Rectal smooth muscle tissue (tissue), 1 donor: ENCODE data around the gene CYP11A1.

ENCODE experiments used
- H3K27ac ChIP-seq: one replicate; pipeline ENCODE4 v1.7.0; 2013; ENCODE audit warnings: low read depth, low read length, inconsistent platforms
- H3K27me3 ChIP-seq: one replicate; pipeline ENCODE4 v1.7.0; 2013; ENCODE audit warnings: low read length; ENCODE audit not compliant: control insufficient read depth, insufficient read depth
- H3K36me3 ChIP-seq: one replicate; pipeline ENCODE4 v1.7.0; 2013; ENCODE audit warnings: low read length; ENCODE audit not compliant: control insufficient read depth, insufficient read depth
- H3K4me1 ChIP-seq: one replicate; pipeline ENCODE4 v1.7.0; 2013; ENCODE audit warnings: low read length; ENCODE audit not compliant: control insufficient read depth, insufficient read depth
- H3K4me3 ChIP-seq: one replicate; pipeline ENCODE4 v1.7.0; 2013; ENCODE audit warnings: low read length
- H3K9ac ChIP-seq: one replicate; pipeline ENCODE4 v1.7.0; 2013; ENCODE audit warnings: low read length

CYP11A1 gene

DNA sequence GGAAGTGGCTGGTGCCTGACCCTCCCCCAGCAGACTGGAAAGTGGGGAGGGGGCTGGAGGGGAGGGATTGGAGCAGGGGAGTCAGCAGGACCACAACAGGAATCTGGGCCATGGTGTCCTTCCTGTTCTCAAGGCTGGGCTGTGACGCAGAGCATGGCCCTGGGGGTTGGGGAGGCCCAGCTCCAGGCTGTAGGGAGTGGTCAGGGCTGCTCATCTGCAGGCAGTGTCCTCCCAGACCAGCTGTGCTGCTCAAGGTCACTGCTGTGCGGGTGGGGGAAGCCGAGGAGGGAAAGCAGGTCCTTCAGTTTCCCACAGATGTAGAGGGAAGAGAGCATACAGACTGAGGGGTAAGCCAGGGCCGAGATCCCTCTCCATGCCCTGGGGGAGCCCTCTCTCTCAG lies 40.7 kb downstream of the CYP11A1 start:
- Histone ChIP-seq H3K36me3 (no peaks in the 10 kb centered on the region), H3K4me3 (no peak overlapping the region), H3K4me1 (no peaks in the 10 kb centered on the region), H3K27me3 (no peaks in the 10 kb centered on the region), H3K9ac (no peak overlapping the region), H3K27ac (no peak overlapping the region)

GRCh38 chr15:74324714-74325113 lies 42.7 kb downstream of the CYP11A1 start:
- Histone ChIP-seq H3K4me3 (no peak overlapping the region), H3K4me1 (no peaks in the 10 kb centered on the region), H3K27me3 (no peaks in the 10 kb centered on the region), H3K9ac (no peak overlapping the region), H3K27ac (no peak overlapping the region), H3K36me3 (no peaks in the 10 kb centered on the region)

DNA sequence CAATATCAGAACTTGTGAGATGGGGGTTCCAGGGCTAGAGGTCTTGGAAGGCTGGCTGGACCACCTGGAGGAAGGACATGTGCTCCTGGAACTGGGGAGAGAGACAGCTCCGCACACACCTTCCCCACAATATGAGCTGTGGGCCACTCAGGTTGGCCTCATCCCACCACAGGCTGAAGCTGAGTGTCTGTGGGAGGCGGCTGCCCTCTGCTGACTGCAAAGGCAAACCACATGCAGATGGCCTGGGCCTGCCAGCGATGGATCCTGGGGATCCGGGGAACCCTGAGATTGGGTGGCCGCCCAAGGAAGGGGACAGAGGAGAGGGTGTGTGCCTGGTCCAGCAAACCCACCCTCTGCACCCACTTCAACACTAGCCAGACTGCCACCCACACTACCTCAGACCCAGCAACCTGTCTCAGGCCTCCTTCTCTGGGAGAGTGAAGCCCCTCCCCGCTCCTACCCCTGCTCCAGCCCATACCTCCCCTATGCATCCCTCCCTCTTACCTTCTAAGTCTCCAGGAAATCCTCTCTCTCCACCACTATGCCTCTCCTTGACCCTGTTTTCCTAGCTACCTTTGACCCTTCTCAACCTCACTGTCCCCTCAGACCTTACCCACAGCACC lies 44.8 kb downstream of the CYP11A1 start:
- H3K4me3 ChIP-seq, result no peak overlapping the region
- no peak overlapping the region for H3K9ac ChIP-seq
- no peaks in the 10 kb centered on the region for H3K27me3 ChIP-seq
- H3K27ac ChIP-seq, result no peak overlapping the region
- no peaks in the 10 kb centered on the region for H3K36me3 ChIP-seq
- H3K4me1 ChIP-seq, result no peaks in the 10 kb centered on the region

DNA sequence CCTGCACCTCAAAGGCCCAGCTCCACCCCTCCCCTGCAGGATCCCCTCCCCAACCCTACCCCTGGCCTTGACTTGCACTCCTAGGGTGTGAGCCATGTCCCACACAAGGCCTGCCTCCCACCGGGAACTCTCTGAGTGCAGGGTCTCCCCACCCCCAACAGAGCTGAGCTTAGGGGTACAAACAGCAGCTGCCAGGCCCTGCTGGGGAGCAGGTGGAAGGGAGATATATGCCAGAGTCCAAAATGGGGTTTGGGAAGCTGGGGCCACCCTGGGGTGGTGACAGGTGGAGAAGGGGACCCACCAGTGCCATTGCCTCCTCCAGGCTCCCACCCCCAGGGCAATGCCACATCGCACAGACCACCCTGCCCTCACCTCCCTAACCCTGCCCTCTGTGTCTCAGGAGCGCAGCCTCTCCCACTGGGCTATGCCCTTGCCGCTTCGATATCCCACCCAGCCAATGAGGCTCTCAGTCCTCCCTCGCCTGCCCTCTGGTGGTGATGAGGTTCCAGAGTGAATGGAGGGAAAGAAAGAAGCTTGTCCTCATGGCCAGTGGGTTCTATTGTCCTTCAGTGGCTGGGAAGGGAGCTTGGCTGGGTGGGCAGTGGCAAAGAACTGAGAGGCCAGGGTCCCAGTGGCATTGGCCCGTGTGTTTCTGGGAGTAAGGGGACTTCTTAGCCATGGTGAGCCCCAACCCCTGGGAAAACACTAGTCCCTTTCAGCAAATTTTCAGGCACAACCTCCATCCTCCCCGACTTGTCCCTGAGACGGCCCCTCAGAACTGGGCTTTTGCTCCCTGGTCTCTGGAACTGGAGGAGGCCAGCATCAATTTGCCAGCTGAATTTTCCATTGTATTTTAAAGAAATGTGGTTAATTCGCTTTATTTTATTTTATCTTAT lies 46.8 kb downstream of the CYP11A1 start:
- H3K4me3 ChIP-seq, result no peak overlapping the region
- no peak overlapping the region for H3K9ac ChIP-seq
- H3K27me3 ChIP-seq, result no peaks in the 10 kb centered on the region
- no peaks in the 10 kb centered on the region for H3K4me1 ChIP-seq
- H3K27ac ChIP-seq, result no peak overlapping the region
- no peaks in the 10 kb centered on the region for H3K36me3 ChIP-seq

DNA sequence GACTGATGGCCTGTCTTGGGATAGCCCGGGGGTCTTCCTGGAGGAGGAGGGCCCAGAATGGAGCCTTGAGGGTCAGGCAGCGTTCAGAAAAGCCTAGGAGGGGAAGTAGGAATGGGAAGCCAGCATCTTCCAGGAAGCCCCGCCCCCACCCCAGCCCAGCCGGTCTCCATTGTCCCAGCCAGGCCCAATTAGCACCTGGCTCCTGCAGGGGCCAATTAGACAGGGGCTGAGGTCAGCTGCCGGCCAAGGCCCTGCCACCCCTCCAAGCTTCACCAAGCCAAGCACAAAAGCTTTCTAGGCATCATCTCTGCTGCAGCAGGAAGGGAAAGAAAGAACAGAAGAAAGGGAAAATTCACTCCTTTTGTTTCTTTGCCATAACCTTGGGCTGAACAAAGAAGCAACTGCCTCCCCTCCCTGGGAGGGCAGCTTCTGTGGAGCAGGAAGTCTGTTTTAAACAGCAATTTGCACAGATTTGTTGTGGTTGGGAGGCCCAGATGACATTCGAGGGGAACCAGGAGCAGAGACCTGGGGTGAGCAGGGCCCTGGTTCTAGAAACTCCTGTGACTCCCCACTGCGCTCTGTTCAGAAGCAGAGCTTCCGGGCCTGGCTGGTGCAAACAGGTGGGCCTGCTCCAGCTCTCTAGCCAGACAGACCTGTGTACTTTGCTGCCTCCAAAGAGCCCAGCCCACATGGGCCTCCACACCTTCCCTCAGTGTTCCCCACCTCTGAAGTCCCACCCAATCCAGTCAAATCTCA lies 47.7 kb downstream of the CYP11A1 start:
- Histone ChIP-seq H3K27ac (peak overlapping the region; percentile 44), H3K9ac (no peak overlapping the region), H3K36me3 (no peaks in the 10 kb centered on the region), H3K4me3 (no peak overlapping the region), H3K27me3 (no peaks in the 10 kb centered on the region), H3K4me1 (no peaks in the 10 kb centered on the region)

GRCh38 chr15:74319138-74319460 lies 48.3 kb downstream of the CYP11A1 start:
- H3K27me3 ChIP-seq, result no peaks in the 10 kb centered on the region
- H3K4me1 ChIP-seq, result no peaks in the 10 kb centered on the region
- no peaks in the 10 kb centered on the region for H3K36me3 ChIP-seq
- peak overlapping the region; percentile 44 for H3K27ac ChIP-seq
- H3K9ac ChIP-seq, result no peak overlapping the region
- H3K4me3 ChIP-seq, result no peak overlapping the region

GRCh38 chr15:74318376-74319137 lies 48.9 kb downstream of the CYP11A1 start:
- Histone ChIP-seq H3K27ac (peak overlapping the region; percentile 55), H3K9ac (no peak overlapping the region), H3K4me3 (no peak overlapping the region), H3K27me3 (no peaks in the 10 kb centered on the region), H3K36me3 (no peaks in the 10 kb centered on the region), H3K4me1 (no peaks in the 10 kb centered on the region)

- Histone ChIP-seq H3K4me1 (no peaks in the 10 kb centered on the region), H3K27ac (peak overlapping the region; percentile 55), H3K4me3 (no peak overlapping the region), H3K9ac (no peak overlapping the region), H3K36me3 (no peaks in the 10 kb centered on the region), H3K27me3 (no peaks in the 10 kb centered on the region)
Measured at GRCh38 chr15:74317820-74318375, 49.5 kb downstream of the CYP11A1 start.

GRCh38 chr15:74316141-74316540 lies 51.3 kb downstream of the CYP11A1 start:
- Histone ChIP-seq H3K27me3 (no peaks in the 10 kb centered on the region), H3K9ac (no peak overlapping the region), H3K27ac (no peak overlapping the region)

GRCh38 chr15:74315626-74316025 lies 51.8 kb downstream of the CYP11A1 start:
- H3K27me3 ChIP-seq, result no peaks in the 10 kb centered on the region
- no peak overlapping the region for H3K27ac ChIP-seq
- H3K4me3 ChIP-seq, result no peak overlapping the region
- H3K9ac ChIP-seq, result no peak overlapping the region
- no peaks in the 10 kb centered on the region for H3K36me3 ChIP-seq
- H3K4me1 ChIP-seq, result no peaks in the 10 kb centered on the region

More at GRCh38 chr15:74316141-74316540, 51.3 kb downstream of the CYP11A1 start:
- H3K36me3 ChIP-seq, result no peaks in the 10 kb centered on the region
- no peak overlapping the region for H3K4me3 ChIP-seq
- no peaks in the 10 kb centered on the region for H3K4me1 ChIP-seq

DNA sequence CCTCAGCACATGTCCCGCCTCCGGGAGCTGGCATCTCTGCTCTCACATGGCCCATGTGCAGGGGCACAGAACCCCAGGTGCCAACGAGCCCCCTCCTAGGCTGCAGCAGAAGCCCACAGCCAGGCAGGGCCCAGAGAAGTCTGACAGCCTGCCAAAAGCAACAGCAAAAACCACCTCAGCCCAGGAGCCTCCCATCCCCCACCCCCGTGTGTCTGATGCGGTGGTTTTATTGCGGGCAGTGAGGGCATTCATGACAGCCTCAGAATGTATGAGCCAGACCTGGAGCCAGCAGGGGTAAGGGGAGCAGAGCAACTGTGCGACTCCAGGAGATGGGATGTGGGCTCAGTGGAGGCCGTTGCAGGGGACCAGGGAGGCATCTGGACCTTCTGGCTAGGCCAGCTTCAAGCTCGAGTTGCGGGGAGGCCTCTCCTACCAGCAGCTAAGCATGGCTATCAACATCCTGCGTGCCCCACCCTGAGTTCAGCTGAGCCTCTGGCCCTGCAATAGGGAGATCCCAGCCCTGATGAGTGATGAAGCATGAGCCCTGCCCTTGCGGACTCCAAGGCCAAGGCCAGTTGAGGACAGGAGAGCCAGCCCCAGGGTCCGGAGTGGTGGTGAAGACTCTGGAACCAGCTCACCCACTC lies 52.5 kb downstream of the CYP11A1 start:
- H3K9ac ChIP-seq, result no peak overlapping the region
- H3K4me3 ChIP-seq, result no peak overlapping the region
- no peaks in the 10 kb centered on the region for H3K4me1 ChIP-seq
- no peaks in the 10 kb centered on the region for H3K36me3 ChIP-seq
- no peaks in the 10 kb centered on the region for H3K27me3 ChIP-seq
- H3K27ac ChIP-seq, result no peak overlapping the region
